ENCODE results near the gene PTPRG. TPM values are rescaled to one million over a fixed set of nuclear protein-coding genes. Genes with fewer than 3 reads are reported as not detected.

The PTPRG gene
- total RNA-seq, 1 donor from 2014 or later, result 78.2 TPM

DNA sequence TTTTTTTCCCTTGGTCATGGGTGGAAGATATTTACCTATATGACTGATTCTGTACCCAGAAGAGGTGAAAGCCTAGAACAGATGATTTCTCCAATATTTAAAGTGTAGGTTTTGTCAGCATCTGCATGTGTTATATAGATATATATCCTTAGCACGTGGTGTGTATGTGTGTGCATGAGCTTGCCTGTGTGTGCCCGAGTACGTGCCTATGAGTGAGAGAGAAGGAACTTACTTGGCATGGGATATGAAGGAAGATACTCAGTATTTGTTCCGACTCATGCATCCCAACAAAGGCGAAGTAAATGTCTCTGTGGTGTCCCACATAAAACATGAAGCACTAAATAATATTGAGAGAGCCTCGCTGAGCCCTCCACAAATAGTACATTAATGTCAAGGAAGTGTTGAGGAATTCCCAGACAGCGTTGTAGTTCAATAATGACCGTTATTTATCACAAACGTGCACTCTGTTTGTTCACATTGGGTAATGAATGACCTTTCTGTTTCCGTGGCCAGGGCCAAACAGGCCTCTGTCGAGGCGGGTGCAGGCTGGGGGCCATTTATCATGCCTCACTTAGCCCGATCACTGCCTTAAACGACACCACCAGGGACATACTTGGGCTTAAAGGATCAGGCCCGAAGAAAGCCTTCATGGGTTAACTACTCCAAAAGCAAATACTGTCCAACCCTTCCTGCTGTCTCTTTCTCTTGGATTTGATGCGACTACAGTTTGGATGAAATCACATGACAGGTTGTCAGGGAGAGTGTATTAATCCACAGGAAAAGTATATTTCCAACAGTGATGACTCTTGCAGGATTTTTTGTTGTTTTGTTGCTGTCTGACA, 267.7 kb downstream of the PTPRG start:
- DNase-seq, result peak; percentile 31

GRCh38 chr3:61829722-61830350, 268.5 kb downstream of the PTPRG start:
- DNase-seq, result peak; percentile 85

DNA sequence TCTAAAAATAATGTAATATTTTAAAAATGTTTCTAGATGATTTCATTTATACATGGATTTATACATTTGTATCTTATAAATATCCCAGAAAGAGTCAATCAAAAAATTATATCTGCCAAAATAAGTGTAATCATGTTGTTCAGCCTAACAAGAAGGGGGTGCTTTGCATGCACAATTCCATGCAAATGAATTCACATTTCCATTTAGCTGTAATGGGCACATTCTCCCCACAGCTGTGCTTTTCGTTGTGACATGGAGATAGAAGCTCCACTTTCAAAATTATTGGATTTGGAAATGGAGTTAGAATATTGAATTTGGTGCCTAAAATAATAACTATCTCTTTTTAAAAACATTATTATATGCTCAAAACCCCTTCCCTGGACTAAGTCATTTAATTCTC, 270.6 kb downstream of the PTPRG start:
- no peak for DNase-seq

- no peak for DNase-seq
Measured at GRCh38 chr3:61832375-61833229, 271.2 kb downstream of the PTPRG start.

GRCh38 chr3:61839256-61839655, 277.9 kb downstream of the PTPRG start:
- no peak for DNase-seq

DNA sequence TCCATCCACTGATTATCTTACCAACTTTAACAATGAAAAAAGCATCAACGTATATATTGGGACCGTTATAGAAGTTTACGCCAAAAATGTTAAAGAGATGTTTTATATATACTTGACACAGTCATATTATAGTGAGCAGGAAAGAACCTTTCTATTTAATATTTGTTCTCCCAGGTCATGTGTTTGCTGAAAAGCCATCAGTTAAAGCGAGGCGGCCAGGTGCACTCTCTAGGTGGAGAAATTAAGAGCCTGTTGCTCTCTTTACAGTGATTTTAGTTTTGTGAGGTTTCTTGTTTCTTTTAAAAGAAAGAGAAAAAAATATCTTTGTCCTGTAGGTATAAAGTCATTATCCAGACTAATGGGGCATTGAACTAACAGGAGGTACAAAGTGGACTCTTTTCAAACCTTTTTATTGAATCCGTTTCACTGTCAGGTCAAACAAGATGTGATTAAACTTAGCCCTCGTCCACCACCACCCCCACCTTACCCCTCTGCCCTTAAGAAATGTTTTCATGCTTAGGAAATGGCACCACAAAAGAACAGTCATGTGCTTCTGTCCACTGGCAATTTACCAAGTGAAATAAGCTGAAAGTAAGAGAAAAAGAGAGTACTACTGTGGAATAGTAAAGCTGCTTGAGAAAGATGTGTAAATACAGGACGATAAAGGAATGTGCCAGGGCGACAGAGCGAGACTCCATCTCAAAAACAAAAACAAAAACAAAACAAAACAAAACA, 279.9 kb downstream of the PTPRG start:
- DNase-seq, result no peak

GRCh38 chr3:61841988-61842387, 280.6 kb downstream of the PTPRG start:
- no peak for DNase-seq

DNA sequence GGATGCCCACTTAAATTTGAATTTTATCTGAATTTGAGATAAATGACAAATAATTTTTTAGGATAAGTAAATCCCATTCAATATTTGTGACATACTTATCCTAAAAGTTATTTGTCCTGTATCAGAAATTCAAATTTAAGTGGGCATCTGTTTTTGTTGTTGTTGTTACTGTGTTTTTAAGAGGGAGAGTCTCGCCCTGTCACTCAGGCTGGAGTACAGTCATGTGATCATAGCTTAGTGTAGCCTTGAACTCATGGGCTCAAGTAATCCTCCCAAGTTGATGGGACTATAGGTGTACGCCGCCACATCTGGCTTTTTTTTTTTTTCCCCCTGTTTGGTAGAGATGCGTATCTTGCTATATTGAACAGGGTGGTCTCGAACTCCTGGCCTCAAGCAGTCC, 283.0 kb downstream of the PTPRG start:
- DNase-seq, result no peak

DNA sequence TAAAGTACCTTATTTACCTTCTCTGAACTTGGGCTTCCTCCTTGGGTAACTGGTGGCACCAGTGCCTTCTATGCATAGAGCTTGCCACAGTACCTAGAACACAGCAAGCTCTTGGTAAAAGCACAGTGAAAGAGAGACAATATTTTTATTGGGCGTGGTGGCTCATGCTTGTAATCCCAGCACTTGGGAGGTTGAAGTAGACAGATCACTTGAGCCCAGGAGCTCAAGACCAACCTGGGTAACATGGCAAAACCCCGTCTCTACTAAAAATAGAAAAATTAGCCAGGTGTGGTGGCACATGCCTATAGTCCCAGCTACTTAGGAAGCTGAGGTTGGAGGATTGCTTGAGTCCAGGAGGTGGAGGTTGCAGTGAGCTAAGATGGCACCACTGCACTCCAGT, 285.1 kb downstream of the PTPRG start:
- no peak for DNase-seq

GRCh38 chr3:61847784-61848462, 286.6 kb downstream of the PTPRG start:
- peak; percentile 41 for DNase-seq

GRCh38 chr3:61848885-61849284, 287.5 kb downstream of the PTPRG start:
- DNase-seq, result peak; percentile 72

DNA sequence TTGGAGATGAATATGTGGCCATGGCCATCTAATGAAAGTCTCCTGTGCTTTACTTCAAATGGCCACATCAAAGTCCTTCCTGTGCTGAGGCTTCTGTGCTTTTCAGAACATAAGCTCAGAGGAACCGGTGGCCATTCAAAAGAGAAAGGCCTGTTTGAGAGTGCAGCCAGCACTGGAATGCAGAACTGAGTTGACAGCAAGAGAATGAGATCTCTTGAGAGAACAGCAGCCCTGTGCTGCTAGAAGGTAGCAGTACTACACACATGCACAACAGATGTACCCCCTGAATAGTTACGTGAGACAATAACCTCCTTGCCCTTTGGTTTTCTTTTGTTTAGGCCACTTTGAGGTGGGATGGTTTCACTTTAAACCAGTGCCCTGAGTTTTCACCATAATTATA, 292.5 kb downstream of the PTPRG start:
- no peak for DNase-seq

DNA sequence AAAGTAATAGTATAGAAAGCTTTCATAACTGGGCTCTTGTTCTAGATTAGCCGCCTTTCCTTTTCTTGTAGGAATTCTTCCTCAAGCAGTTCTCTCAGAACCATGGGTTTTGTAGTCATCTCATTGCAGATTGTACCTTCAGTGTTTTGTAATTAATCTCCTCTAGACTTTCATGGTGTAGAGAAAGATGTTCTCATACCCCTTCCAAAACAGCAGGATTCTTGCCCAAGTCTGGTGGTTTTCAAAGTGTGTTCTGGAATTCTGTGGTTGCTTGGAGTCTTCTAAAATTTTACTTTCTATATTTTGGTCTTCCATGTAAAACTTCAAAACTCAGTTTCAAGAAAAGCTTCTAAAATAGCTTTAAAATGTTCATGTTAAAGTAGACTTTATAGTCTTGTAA, 293.8 kb downstream of the PTPRG start:
- no peak for DNase-seq

GRCh38 chr3:61857297-61857696, 295.9 kb downstream of the PTPRG start:
- DNase-seq, result no peak

DNA sequence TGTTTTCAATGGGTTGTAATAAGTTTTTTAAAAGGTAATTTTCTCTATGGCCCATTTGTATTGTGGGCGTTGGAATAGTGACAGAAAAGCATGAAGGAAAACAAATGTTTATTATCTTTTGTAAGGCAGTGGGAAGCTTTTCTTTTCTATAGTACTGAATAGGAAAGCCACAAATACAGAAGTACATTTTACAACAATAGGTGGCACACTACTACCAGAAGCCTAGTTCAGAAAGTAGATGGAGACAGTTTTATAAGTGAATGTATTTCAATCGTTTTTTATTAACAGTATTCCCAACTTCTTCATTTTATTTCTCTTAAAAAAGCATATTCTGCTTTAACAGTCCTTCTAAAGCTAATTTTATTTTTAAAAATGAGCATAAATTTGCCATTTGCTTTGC, 296.7 kb downstream of the PTPRG start:
- peak; percentile 48 for DNase-seq

DNA sequence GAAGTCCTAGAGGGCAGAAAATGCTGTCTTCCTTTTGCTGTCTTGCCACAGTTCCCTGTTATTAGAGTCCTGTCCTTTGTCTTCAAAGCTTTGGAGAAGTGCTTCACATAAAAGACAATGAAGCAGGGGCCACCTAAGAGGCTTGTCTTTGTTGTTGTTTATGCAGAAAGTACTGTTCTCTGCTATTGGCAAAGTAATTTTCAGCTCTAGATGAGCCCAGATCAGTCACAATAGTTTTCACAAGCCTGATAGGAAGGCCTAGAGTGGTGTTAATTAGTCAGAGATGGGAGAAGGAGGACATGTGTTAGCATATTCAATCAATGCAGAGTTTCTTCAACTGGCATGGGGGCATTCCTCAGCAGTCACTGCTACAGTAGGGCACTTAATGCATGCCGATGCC, 300.0 kb downstream of the PTPRG start:
- no peak for DNase-seq

GRCh38 chr3:61862614-61863289, 301.4 kb downstream of the PTPRG start:
- DNase-seq, result no peak

GRCh38 chr3:61863579-61863978, 302.2 kb downstream of the PTPRG start:
- DNase-seq, result no peak

DNA sequence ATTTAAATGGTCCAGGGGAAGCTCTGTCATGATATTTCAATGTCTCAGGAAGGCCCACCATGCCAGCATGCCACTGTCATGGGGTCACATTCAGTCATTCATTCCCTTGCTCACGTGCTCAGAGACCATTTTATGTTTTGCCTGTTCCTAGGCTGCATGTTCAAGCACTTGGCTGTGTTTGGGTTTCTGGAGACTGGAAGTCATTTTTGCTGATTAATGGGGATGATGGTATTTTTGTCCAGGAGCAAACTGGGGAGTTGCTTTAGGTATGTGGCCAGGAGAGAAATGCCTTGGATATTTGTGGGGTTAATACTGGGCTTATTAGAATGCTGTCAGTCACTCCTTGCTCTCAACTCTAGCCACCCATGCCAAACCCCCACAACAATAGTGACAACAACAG, 303.5 kb downstream of the PTPRG start:
- no peak for DNase-seq

GRCh38 chr3:61865466-61866152, 304.2 kb downstream of the PTPRG start:
- DNase-seq, result no peak

Measured in tongue (tissue), 2 donors.